Measurements from ENCODE around the gene TEX13B. TPM values are rescaled to one million over a fixed set of nuclear protein-coding genes. Genes with fewer than 3 reads are reported as not detected.

Gene TEX13B
- polyA plus RNA-seq, 1 of the 3 experiments (the other 2 are of a cell fraction): not detected

DNA sequence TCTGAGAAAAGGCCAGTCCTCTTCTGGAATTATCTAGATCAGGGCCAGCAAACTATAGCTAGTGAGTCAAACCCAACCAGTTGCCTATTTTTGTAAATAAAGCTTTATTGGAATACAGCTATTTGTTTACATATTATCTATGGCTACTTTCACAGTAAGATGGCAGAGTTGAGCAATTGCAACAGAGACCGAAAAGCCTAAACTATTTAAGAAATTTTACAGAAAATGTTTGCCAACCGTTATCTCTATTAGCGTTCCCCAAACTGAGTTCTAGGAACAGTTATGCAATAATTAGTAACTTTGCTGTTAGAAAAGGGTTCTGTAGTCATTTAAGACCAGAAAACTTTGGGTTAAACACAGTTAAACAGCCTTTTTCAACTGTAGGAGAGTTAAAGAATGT is 10.5 kb downstream of the TEX13B start:
- no peaks in the 10 kb centered on the region for H3K79me2 ChIP-seq (ENCODE audit: insufficient read depth)
- no peak overlapping the region for H2AFZ ChIP-seq (ENCODE audit: low read depth)
- no peaks in the 10 kb centered on the region for H3K4me1 ChIP-seq (ENCODE audit: control insufficient read depth in 1 of 2, insufficient read depth in 2 of 2, low read depth in 1 of 2, low read length in 1 of 2)
- ChIA-PET POLR2A (no interaction called here), CTCF (no interaction called here)
- H3K9me2 ChIP-seq: no peaks in the 10 kb centered on the region
- peaks cover 9% of the 10 kb centered on the region; the same call in 1 of the 2 replicates for H3K27me3 ChIP-seq (ENCODE audit: insufficient read depth)
- H3K36me3 ChIP-seq (replicated peaks in 1 of 2; ENCODE audit: control insufficient read depth in 1 of 2, insufficient read depth in 2 of 2, low read length in 1 of 2): no peaks in the 10 kb centered on the region
- no peak for TF ChIP-seq ELF1 (IDR thresholded peaks at IDR 0.05)
- no peak for TF ChIP-seq POLR2AphosphoS5 (IDR thresholded peaks at IDR 0.05; ENCODE audit: low read depth, low read length)
- TF ChIP-seq, protein P1, sequence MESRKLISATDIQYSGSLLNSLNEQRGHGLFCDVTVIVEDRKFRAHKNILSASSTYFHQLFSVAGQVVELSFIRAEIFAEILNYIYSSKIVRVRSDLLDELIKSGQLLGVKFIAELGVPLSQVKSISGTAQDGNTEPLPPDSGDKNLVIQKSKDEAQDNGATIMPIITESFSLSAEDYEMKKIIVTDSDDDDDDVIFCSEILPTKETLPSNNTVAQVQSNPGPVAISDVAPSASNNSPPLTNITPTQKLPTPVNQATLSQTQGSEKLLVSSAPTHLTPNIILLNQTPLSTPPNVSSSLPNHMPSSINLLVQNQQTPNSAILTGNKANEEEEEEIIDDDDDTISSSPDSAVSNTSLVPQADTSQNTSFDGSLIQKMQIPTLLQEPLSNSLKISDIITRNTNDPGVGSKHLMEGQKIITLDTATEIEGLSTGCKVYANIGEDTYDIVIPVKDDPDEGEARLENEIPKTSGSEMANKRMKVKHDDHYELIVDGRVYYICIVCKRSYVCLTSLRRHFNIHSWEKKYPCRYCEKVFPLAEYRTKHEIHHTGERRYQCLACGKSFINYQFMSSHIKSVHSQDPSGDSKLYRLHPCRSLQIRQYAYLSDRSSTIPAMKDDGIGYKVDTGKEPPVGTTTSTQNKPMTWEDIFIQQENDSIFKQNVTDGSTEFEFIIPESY (IDR thresholded peaks at IDR 0.05; ENCODE audit: borderline replicate concordance, low read depth): no peak
- TF ChIP-seq RAD21 (IDR thresholded peaks at IDR 0.05; ENCODE audit: low read length): no peak
- no peak for TF ChIP-seq FOSL2 (IDR thresholded peaks at IDR 0.05; ENCODE audit: borderline replicate concordance, low read depth)
- TF ChIP-seq, protein P2, sequence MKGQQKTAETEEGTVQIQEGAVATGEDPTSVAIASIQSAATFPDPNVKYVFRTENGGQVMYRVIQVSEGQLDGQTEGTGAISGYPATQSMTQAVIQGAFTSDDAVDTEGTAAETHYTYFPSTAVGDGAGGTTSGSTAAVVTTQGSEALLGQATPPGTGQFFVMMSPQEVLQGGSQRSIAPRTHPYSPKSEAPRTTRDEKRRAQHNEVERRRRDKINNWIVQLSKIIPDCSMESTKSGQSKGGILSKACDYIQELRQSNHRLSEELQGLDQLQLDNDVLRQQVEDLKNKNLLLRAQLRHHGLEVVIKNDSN (IDR thresholded peaks at IDR 0.05; ENCODE audit: borderline replicate concordance, low read depth): no peak
- TF ChIP-seq RFX5 (IDR thresholded peaks at IDR 0.05; ENCODE audit: low read length): no peak
- no peak for TF ChIP-seq SMC3 (IDR thresholded peaks at IDR 0.05; ENCODE audit: low read depth, low read length)
- TF ChIP-seq GABPA (IDR thresholded peaks at IDR 0.05; ENCODE audit: low read depth): no peak
- no peak for TF ChIP-seq FOXJ3 (CRISPR knock-in tag; IDR thresholded peaks at IDR 0.05)
- no peak for TF ChIP-seq RCOR1 (IDR thresholded peaks at IDR 0.05; ENCODE audit: low read length)
- TF ChIP-seq, protein P3, sequence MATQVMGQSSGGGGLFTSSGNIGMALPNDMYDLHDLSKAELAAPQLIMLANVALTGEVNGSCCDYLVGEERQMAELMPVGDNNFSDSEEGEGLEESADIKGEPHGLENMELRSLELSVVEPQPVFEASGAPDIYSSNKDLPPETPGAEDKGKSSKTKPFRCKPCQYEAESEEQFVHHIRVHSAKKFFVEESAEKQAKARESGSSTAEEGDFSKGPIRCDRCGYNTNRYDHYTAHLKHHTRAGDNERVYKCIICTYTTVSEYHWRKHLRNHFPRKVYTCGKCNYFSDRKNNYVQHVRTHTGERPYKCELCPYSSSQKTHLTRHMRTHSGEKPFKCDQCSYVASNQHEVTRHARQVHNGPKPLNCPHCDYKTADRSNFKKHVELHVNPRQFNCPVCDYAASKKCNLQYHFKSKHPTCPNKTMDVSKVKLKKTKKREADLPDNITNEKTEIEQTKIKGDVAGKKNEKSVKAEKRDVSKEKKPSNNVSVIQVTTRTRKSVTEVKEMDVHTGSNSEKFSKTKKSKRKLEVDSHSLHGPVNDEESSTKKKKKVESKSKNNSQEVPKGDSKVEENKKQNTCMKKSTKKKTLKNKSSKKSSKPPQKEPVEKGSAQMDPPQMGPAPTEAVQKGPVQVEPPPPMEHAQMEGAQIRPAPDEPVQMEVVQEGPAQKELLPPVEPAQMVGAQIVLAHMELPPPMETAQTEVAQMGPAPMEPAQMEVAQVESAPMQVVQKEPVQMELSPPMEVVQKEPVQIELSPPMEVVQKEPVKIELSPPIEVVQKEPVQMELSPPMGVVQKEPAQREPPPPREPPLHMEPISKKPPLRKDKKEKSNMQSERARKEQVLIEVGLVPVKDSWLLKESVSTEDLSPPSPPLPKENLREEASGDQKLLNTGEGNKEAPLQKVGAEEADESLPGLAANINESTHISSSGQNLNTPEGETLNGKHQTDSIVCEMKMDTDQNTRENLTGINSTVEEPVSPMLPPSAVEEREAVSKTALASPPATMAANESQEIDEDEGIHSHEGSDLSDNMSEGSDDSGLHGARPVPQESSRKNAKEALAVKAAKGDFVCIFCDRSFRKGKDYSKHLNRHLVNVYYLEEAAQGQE (IDR thresholded peaks at IDR 0.05; ENCODE audit: low read depth, low read length): no peak
- TF ChIP-seq JUND (IDR thresholded peaks at IDR 0.05): no peak
- TF ChIP-seq, protein P4, sequence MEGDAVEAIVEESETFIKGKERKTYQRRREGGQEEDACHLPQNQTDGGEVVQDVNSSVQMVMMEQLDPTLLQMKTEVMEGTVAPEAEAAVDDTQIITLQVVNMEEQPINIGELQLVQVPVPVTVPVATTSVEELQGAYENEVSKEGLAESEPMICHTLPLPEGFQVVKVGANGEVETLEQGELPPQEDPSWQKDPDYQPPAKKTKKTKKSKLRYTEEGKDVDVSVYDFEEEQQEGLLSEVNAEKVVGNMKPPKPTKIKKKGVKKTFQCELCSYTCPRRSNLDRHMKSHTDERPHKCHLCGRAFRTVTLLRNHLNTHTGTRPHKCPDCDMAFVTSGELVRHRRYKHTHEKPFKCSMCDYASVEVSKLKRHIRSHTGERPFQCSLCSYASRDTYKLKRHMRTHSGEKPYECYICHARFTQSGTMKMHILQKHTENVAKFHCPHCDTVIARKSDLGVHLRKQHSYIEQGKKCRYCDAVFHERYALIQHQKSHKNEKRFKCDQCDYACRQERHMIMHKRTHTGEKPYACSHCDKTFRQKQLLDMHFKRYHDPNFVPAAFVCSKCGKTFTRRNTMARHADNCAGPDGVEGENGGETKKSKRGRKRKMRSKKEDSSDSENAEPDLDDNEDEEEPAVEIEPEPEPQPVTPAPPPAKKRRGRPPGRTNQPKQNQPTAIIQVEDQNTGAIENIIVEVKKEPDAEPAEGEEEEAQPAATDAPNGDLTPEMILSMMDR (IDR thresholded peaks at IDR 0.05): no peak
- DNase-seq: no peak
- no peak overlapping the region for H3K4me3 ChIP-seq (ENCODE audit: low read depth in 2 of 2, low read length in 1 of 2)
- H3K4me2 ChIP-seq: no peak overlapping the region
- no peak overlapping the region for H3K9ac ChIP-seq
- no peak overlapping the region for H3K27ac ChIP-seq (ENCODE audit: low read depth in 2 of 2, low read length in 1 of 2)
- H3F3A ChIP-seq (replicated peaks; ENCODE audit: insufficient read depth): no peaks in the 10 kb centered on the region
- 15% methylated on average over 3 of the region's 3 CpGs for WGBS (ENCODE audit: low lambda C conversion rate)
- no peaks in the 10 kb centered on the region for H4K20me1 ChIP-seq (ENCODE audit: insufficient read depth)
- H3K9me3 ChIP-seq: no peaks in the 10 kb centered on the region

Data from SK-N-SH (cell line).